Stimulated activated CD8-positive, alpha-beta memory T cell treated with anti-CD3 and anti-CD28 coated beads, Interleukin-15, amount 100 ng/mL, for 4 hours (primary cell): ENCODE results near the gene TEDC1.

Source experiments
- DNase-seq, 2 donors: peaks; one replicate each; pipeline ENCODE4 v3.0.0-alpha.2; 2020; ENCODE audit warnings: low read depth in 2 of 2

The TEDC1 gene

DNA sequence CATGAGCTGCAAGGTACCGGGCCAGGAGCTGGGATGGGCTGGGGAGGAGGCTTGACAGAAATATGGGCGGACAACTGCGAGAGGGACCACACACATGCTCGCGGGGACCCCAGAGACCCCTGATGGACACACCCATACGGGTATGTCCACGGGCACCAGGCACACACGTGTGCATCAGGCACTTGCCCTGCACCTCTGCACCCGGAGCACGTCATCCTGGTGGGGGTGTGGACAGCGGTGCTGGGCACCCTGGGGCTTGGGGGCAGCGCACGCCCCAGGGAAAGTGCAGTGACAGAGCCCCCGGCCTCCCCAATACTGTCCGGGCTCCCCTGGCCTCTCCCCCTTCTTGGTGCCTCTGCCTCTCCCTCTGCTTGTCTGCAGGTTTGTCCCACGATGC is 6.1 kb upstream of the TEDC1 start:
- no peak for DNase-seq

DNA sequence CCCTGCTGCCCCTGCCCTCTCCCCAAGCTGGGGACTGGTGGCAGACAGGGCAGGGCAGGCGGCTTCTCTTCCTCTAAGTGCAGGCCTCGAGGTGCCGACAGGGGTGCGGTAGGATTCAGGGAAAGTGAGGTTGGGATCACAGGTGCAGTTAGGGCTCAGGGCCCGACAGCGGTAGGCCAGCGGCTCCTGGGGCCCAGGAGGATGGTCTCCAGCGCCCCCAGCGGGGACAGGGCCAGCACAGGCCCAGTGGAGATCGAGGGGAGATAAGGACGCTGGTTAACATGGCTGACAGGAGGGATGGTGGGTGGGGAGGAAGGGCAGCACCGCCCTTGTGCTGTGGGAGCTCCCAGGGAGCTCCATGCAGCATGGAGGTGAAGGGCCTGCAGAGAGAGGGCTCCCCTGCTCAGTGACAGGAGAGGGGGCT is 5.3 kb upstream of the TEDC1 start:
- DNase-seq, result no peak

DNA sequence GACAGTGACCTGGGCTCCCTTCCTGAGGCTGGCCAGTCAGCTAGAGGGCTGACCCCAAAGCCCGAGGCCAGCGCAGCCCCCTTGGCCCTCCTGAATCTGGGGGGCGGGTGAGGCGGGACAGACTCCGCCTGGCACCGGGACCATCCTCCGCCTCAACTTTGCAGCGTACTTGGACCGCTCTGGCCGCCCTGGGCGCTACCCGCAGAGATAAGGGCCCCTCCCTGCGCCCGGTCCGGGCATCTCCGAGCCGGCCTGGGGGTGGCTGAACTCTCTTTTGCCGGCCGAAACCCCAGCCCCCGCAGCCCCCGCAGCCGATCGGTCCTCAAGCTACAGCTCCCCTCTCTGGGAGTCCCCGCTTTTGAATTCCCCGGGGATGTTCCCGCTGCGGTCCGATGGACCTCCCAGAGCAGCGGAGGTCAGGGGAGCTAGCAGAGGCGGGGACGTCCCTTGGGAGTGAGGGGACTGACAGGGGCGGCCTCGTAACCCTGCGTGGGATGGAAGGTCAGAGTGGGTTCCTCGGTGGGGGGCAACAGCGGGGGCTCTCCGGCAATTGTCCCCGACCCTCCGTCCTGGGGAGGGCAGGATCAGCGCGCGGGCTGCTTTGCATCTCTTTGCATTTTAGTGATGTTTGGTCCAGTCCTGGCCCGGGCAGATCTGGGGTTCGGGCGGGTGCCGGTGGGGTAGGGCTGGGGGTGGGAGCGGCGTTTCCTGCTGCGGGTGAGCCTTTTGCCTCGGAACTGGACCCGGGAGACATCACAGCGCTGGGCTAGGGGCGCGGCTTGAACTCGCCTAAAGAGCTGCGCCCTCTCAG is 4.7 kb upstream of the TEDC1 start, which contains the start of gene CRIP1:
CRIP1 (plus strand) TSS at position 724 of the 811 bp plus-strand sequence. CDS start 374 bp downstream, outside the sequence.
- no peak for DNase-seq

GRCh38 chr14:105486974-105487448 is 4.0 kb upstream of the TEDC1 start:
- no peak for DNase-seq

- peak in 1 of 2 donors; percentile 43 for DNase-seq
Observed at GRCh38 chr14:105487449-105487985, 3.5 kb upstream of the TEDC1 start.

GRCh38 chr14:105487986-105488777 is 2.9 kb upstream of the TEDC1 start:
- DNase-seq, result no peak

- no peak for DNase-seq
Observed at GRCh38 chr14:105488781-105489541, 2.1 kb upstream of the TEDC1 start.

DNA sequence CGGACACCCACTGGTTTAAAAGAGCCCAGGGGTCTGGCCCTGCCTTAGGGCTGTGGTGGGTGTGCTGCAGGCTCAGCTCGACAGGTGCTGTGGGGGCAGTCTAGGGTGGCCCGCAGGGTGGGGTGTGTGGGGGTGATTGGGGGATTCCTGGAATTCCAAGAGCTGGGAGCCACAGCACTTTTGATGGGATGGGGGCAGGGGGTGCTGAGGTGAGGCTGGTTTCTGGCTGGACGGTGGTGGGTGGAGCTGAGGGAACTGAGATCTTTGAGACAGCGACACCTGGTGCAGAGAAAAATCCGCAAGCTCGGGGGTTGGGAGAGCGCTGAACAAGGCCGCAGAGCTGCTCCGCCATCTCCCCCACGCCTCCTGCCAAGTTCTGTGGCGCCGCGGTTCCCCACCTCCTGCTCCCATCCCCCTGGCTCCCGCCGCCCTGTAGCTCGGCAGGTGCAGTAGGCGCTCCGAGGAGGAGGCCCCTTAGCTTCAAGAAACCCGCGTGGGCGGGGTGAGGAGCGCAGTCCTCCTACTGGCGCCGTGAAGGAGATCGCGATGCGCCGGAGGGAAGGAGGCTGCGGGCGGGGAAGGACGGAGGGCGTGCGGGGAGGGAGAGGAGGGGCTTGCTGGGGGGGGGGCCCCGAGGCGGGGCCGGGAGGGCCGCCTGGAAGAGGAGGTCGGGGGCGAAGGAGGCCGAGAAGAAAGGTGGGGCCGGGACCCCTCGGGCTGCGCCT is 1.3 kb upstream of the TEDC1 start:
- peak; percentile 69 to 76 for DNase-seq

DNA sequence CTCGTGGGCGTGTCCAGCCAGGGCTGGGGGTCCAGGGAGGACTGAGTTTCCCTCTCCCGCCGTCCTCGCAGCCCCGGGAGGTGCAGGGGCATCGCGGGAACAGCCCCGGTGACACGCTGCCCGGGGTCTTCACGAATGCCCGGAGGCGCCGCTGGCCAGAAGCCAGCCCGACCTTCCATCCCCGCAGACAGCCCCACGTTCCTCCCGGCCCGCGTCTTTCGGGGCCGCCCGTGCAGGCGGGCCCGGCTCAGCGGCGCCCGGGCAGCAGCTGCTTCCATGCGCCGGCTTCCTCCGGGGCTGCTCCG is 827 bp upstream of the TEDC1 start:
- no peak for DNase-seq

DNA sequence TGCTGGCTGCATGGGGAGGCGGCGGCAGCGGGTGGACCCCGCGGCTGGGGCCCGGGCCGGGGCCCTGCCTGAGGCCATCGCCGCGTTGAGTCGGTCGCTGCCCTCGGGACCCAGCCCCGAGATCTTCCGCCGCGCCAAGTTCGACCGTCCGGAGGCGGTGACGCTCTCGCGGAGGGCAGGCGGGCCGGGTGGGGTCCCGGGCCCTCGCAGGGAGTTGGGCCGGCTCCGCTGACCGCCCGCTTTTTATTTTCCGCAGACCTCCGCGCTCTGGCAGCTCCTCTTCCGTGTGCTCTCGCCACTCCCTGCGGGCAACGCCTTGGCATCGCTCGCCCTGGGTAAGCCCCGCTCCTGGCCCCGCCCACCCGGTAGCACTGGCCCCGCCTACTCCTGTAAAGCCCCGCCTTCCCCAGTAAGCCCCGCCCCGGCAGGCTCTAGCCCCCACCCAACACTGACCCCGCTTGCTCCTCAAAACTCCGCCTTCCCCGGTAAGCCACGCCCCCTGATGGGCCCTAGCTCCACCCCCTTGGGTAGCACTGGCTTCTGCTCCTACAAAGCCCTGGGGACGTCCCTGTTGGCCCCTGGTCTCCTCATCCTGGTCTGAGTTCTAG is 424 bp downstream of the TEDC1 start:
- peak; percentile 60 to 76 for DNase-seq

- no peak for DNase-seq
Observed at GRCh38 chr14:105492031-105492970, 1.3 kb downstream of the TEDC1 start.

- no peak for DNase-seq
Observed at GRCh38 chr14:105492971-105493871, 2.2 kb downstream of the TEDC1 start.

- no peak for DNase-seq
Observed at GRCh38 chr14:105493921-105494605, 3.0 kb downstream of the TEDC1 start.

DNA sequence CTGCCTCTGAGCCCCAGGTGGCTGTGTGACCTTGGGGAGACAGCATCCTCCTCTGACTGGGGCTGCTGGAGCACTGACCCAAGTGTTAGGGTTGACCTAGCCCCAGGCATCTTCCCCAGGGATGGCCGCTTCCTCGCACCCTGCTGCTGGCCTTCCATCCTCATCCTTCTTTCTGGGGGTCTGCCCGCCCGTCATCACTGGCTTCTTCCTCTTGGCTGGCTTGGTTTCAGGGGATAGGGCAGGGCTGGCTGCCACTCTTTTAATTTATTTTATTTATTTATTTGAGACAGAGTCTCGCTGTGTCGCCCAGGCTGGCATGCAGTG is 3.5 kb downstream of the TEDC1 start:
- no peak for DNase-seq

DNA sequence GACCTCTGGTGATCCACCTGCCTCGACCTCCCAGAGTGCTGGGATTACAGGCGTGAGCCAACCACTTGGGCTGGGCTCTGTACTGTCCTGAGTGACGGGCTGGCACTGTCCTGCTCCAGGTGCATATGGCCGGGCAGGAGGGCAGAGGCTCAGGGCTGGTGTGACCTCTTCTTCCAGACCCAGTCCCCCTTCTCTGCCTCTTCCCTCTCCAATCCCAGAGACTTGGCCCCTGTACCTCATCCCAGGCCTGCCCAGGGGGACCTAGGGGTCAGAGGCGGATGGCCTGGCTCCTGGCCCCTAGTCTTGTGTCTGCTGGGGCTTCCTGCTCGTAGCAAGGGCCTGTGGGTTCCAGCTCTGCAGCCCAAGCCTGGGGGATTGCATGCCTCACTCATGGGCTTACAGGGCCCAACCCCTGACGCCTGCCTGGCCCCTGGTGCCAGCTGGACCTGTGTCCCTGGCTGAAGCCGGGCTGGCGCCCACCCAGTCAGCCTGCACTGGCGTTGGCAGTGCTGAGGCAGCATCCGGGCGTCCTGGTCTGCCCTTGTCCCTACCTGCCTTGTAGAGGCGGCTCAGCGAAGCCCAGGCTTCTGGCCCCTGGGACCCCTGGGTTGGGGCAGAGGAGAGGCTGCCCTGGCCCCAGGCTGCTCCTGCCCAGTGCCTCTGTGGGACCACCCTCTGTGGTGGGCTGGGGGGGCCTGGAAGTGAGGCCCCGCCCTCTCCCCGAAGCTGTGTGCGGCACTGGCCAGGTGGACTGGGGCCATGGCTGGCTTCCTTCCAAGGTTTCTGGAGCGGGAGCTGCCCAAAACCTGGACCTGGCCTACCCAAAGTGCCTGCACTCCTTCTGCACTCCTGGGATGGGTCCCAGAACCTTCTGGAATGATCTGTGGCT is 4.3 kb downstream of the TEDC1 start:
- DNase-seq, result no peak

- DNase-seq, result no peak
Observed at GRCh38 chr14:105495990-105496830, 5.2 kb downstream of the TEDC1 start.
